Activated CD8-positive, alpha-beta T cell treated with anti-CD3 and anti-CD28 coated beads for 36 hours (primary cell): ENCODE results near the gene APOC1. TPM values are rescaled to one million over a fixed set of nuclear protein-coding genes. Genes with fewer than 3 reads are reported as not detected.

Experiments
- ATAC-seq: fragments of 200-7000 bp; cut with Tn5 transposase; one replicate; pipeline ENCODE4 v1.10.0; 2021; ENCODE audit warnings: mild to moderate bottlenecking, moderate library complexity
- CTCF ChIA-PET: fragments of 350-600 bp; sonication (Branson Sonifier 250); formaldehyde crosslinking; loops from one replicate; lab custom pipeline; 2021; ENCODE audit warnings: antibody characterized with exemption; lab: Charles Lee
- POLR2A ChIA-PET: fragments of 350-600 bp; sonication (Branson Sonifier 250); formaldehyde crosslinking; loops from one replicate; lab custom pipeline; 2021; ENCODE audit warnings: antibody characterized with exemption; lab: Charles Lee
- DNase-seq: peaks from one replicate; pipeline ENCODE4 v3.0.0-alpha.2; 2020
- H3K27ac Mint-ChIP-seq: one replicate; pipeline ENCODE4 v1.8.0; 2021; ENCODE audit warnings: mild to moderate bottlenecking, mixed read lengths
- H3K27me3 Mint-ChIP-seq: one replicate; pipeline ENCODE4 v1.8.0; 2021; ENCODE audit warnings: mixed read lengths
- H3K36me3 Mint-ChIP-seq: one replicate; pipeline ENCODE4 v1.8.0; 2021; ENCODE audit warnings: low read depth, mixed read lengths
- H3K4me1 Mint-ChIP-seq: one replicate; pipeline ENCODE4 v1.8.0; 2021; ENCODE audit warnings: low read depth, mixed read lengths
- H3K4me3 Mint-ChIP-seq: one replicate; pipeline ENCODE4 v1.8.0; 2021; ENCODE audit warnings: mild to moderate bottlenecking, moderate library complexity, mixed read lengths
- H3K9me3 Mint-ChIP-seq: one replicate; pipeline ENCODE4 v1.8.0; 2021; ENCODE audit warnings: mixed read lengths
- intact Hi-C: fragments of 100-400 bp; cut with micrococcal nuclease; formaldehyde crosslinking; loops from one replicate; pipeline ENCODE4 v1.10.0; 2022
- total RNA-seq, 2 experiments: library from RNA; stranded (reverse); gene quantifications; one replicate each; pipeline ENCODE4 v1.2.3, GENCODE V29; 2021
- TF ChIP-seq, protein P1 (sequence below): fragments of 200-600 bp; IDR thresholded peaks from one replicate; pipeline ENCODE4 v1.8.0; 2022; ENCODE audit warnings: antibody characterized with exemption, mild to moderate bottlenecking

APOC1 gene
- total RNA-seq, 2 experiments from 2014 or later: 2.5 to 3.6 TPM

- ChIA-PET CTCF (no interaction called here), POLR2A (no interaction called here)
- Mint-ChIP-seq H3K27me3 (no peaks in the 10 kb centered on the region), H3K4me1 (peaks cover 3% of the 10 kb centered on the region), H3K4me3 (no peak overlapping the region), H3K9me3 (no peaks in the 10 kb centered on the region), H3K36me3 (peaks cover 10% of the 10 kb centered on the region), H3K27ac (no peak overlapping the region)
- TF ChIP-seq, protein P1, sequence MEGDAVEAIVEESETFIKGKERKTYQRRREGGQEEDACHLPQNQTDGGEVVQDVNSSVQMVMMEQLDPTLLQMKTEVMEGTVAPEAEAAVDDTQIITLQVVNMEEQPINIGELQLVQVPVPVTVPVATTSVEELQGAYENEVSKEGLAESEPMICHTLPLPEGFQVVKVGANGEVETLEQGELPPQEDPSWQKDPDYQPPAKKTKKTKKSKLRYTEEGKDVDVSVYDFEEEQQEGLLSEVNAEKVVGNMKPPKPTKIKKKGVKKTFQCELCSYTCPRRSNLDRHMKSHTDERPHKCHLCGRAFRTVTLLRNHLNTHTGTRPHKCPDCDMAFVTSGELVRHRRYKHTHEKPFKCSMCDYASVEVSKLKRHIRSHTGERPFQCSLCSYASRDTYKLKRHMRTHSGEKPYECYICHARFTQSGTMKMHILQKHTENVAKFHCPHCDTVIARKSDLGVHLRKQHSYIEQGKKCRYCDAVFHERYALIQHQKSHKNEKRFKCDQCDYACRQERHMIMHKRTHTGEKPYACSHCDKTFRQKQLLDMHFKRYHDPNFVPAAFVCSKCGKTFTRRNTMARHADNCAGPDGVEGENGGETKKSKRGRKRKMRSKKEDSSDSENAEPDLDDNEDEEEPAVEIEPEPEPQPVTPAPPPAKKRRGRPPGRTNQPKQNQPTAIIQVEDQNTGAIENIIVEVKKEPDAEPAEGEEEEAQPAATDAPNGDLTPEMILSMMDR: no peak
- ATAC-seq: no peak
- intact Hi-C loops: no loop called here
- no peak for DNase-seq
These were observed 53.7 kb downstream of the APOC1 start for GRCh38 chr19:44968118-44968517.

GRCh38 chr19:44968670-44969069 lies 54.3 kb downstream of the APOC1 start:
- TF ChIP-seq, protein P1: no peak
- Mint-ChIP-seq H3K4me3 (no peak overlapping the region), H3K27me3 (no peaks in the 10 kb centered on the region), H3K4me1 (peaks cover 3% of the 10 kb centered on the region), H3K36me3 (peaks cover 10% of the 10 kb centered on the region), H3K27ac (no peak overlapping the region), H3K9me3 (no peaks in the 10 kb centered on the region)
- POLR2A ChIA-PET: no interaction called here
- CTCF ChIA-PET: interaction anchor here (1.2 kb wide), 1 partner anchor 17 kb away, joined by 4 read pairs; no protein-coding TSS in a partner anchor
- ATAC-seq (no peak), DNase-seq (no peak)
- intact Hi-C loops: no loop called here

Other genes starting within 250 kb of the APOC1 start
- gene CEACAM19, start 243.1 kb upstream of the APOC1 start, total RNA-seq: 1 to 10 TPM in 1 of 2 experiments, under 1 TPM in 1; 0.63 to 1.3 TPM
- not detected for gene CEACAM16, start 215.5 kb upstream of the APOC1 start, total RNA-seq
- 10 to 100 TPM; 22.8 to 27.7 TPM for gene BCL3, start 165.9 kb upstream of the APOC1 start, total RNA-seq
- not detected for gene CBLC, start 136.7 kb upstream of the APOC1 start, total RNA-seq
- gene BCAM, start 105.5 kb upstream of the APOC1 start, total RNA-seq: not detected
- gene NECTIN2, start 68.3 kb upstream of the APOC1 start, total RNA-seq: under 1 TPM; 0.36 to 0.65 TPM
- gene TOMM40, start 23.4 kb upstream of the APOC1 start, total RNA-seq: 100 to 1,000 TPM; 134 to 138 TPM
- 1 to 10 TPM in 1 of 2 experiments, under 1 TPM in 1; 0.87 to 1.2 TPM for gene APOE, start 8.8 kb upstream of the APOC1 start, total RNA-seq
- not detected for gene APOC4, start 27.6 kb downstream of the APOC1 start, total RNA-seq
- not detected for gene APOC2, start 31.4 kb downstream of the APOC1 start, total RNA-seq
- gene CLPTM1, start 40.8 kb downstream of the APOC1 start, total RNA-seq: 10 to 100 TPM; 38.6 to 39.8 TPM
- 10 to 100 TPM; 37.6 to 37.9 TPM for gene RELB, start 86.9 kb downstream of the APOC1 start, total RNA-seq
- gene CLASRP, start 124.4 kb downstream of the APOC1 start, total RNA-seq: 10 to 100 TPM; 72.7 to 80.5 TPM
- gene ZNF296, start 161.9 kb downstream of the APOC1 start, total RNA-seq: 1 to 10 TPM; 5.0 to 6.3 TPM
- gene GEMIN7, start 164.7 kb downstream of the APOC1 start, total RNA-seq: 10 to 100 TPM; 44.1 to 46.8 TPM
- 10 to 100 TPM; 20.9 to 21.2 TPM for gene PPP1R37, start 178.6 kb downstream of the APOC1 start, total RNA-seq
- gene NKPD1, start 246.4 kb downstream of the APOC1 start, total RNA-seq: under 1 TPM; 0.07 to 0.16 TPM